Loucy (cell line): ENCODE data around the gene STON2.
"Not testable (repeated sequence)": the region's sequence is repeated elsewhere in the genome, so short reads cannot be mapped to it uniquely, and the experiment has no call there.

Experiments
- H2AFZ ChIP-seq: fragments of 200-600 bp; sonication (generic); 2 replicates; pipeline ENCODE4 v1.6.0; 2016; ENCODE audit warnings: antibody characterized with exemption, mild to moderate bottlenecking, low read length, moderate library complexity
- H3F3A ChIP-seq: fragments of 200-600 bp; 2 replicates; pipeline ENCODE4 v1.6.0; 2016; ENCODE audit warnings: antibody characterized with exemption, low read depth, mild to moderate bottlenecking
- H3K27me3 ChIP-seq: fragments of 200-600 bp; sonication (generic); 2 replicates; pipeline ENCODE4 v1.6.1; 2014; ENCODE audit warnings: low read length, mild to moderate bottlenecking; ENCODE audit not compliant: insufficient read depth, poor library complexity, severe bottlenecking
- H3K36me3 ChIP-seq: fragments of 200-600 bp; sonication (generic); 2 replicates; pipeline ENCODE4 v1.6.1; 2016; ENCODE audit warnings: low read length; ENCODE audit not compliant: insufficient read depth
- H3K4me1 ChIP-seq: fragments of 200-600 bp; sonication (generic); 2 replicates; pipeline ENCODE4 v1.5.1; 2014; ENCODE audit warnings: low read length, mild to moderate bottlenecking; ENCODE audit not compliant: insufficient read depth, poor library complexity, severe bottlenecking
- H3K4me2 ChIP-seq: fragments of 200-600 bp; sonication (generic); 2 replicates; pipeline ENCODE4 v1.6.0; 2014; ENCODE audit warnings: antibody characterized with exemption, low read length, low read depth, mild to moderate bottlenecking; ENCODE audit not compliant: poor library complexity, severe bottlenecking
- H3K4me3 ChIP-seq: fragments of 200-600 bp; sonication (generic); 2 replicates; pipeline ENCODE4 v1.5.1; 2014; ENCODE audit warnings: low read length, mild to moderate bottlenecking, mixed read lengths; ENCODE audit not compliant: poor library complexity, severe bottlenecking
- H3K79me2 ChIP-seq: fragments of 200-600 bp; sonication (generic); 2 replicates; pipeline ENCODE4 v1.6.1; 2014; ENCODE audit warnings: low read length; ENCODE audit not compliant: insufficient read depth
- H3K9ac ChIP-seq: fragments of 200-600 bp; sonication (generic); 2 replicates; pipeline ENCODE4 v1.6.0; 2014; ENCODE audit warnings: mild to moderate bottlenecking, low read depth, low read length, moderate library complexity; ENCODE audit not compliant: poor library complexity, severe bottlenecking
- H3K9me2 ChIP-seq: fragments of 200-600 bp; sonication (generic); replicated peaks from 2 replicates; pipeline ENCODE4 v1.6.1; 2016; ENCODE audit warnings: low read depth, low read length, mixed read lengths
- H3K9me3 ChIP-seq: fragments of 200-600 bp; sonication (generic); 2 replicates; pipeline ENCODE4 v1.6.1; 2014; ENCODE audit warnings: mild to moderate bottlenecking, antibody characterized with exemption, low read length, low read depth; ENCODE audit not compliant: insufficient read depth
- H4K20me1 ChIP-seq: fragments of 200-600 bp; sonication (generic); 2 replicates; pipeline ENCODE4 v1.6.0; 2014; ENCODE audit warnings: antibody characterized with exemption, low read length, mild to moderate bottlenecking; ENCODE audit not compliant: insufficient read depth, poor library complexity, severe bottlenecking
- CTCF ChIP-seq: fragments of 200-600 bp; sonication (generic); conservative IDR thresholded peaks from 2 replicates; pipeline ENCODE4 v1.5.1; 2014; ENCODE audit warnings: mild to moderate bottlenecking, antibody characterized with exemption, low read length
- EZH2phosphoT487 ChIP-seq: fragments of 200-600 bp; IDR thresholded peaks from 2 replicates; pipeline ENCODE4 v1.6.1; 2018; ENCODE audit warnings: antibody characterized with exemption, mild to moderate bottlenecking, moderate library complexity, borderline replicate concordance

The STON2 gene

GRCh38 chr14:81233615-81234014, 166.5 kb downstream of the STON2 start:
- TF ChIP-seq EZH2phosphoT487 (no peak), CTCF (no peak)
- H3K27me3 ChIP-seq: no peaks in the 10 kb centered on the region

DNA sequence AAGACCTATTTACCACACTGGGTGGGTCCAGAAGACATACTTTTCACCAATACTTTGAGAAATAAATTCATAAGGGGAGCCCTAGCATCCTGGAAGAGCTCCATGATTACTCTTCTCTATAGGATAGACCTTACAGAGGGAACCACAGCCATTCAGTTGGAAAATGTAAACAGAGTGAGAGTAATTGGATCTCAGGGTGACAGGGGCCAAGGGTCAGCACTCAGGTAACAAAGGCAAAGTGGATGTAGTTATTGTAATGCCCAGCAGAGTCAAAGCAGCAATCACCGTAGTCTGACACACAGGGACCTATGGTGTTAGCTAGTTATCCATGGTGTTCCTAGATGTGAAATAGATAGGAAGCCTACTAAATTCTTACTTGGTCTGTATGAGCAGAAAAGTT, 168.6 kb downstream of the STON2 start:
- no peak overlapping the region for H3K4me3 ChIP-seq
- no peaks in the 10 kb centered on the region for H3F3A ChIP-seq
- no peaks in the 10 kb centered on the region for H4K20me1 ChIP-seq
- no peak for TF ChIP-seq CTCF
- no peak for TF ChIP-seq EZH2phosphoT487
- no peaks in the 10 kb centered on the region for H3K9me3 ChIP-seq
- H2AFZ ChIP-seq: no peak overlapping the region
- H3K27me3 ChIP-seq: no peaks in the 10 kb centered on the region
- no peaks in the 10 kb centered on the region for H3K4me1 ChIP-seq
- no peak overlapping the region for H3K4me2 ChIP-seq
- no peaks in the 10 kb centered on the region for H3K36me3 ChIP-seq
- H3K9me2 ChIP-seq: no peaks in the 10 kb centered on the region
- H3K9ac ChIP-seq: no peak overlapping the region
- no peaks in the 10 kb centered on the region for H3K79me2 ChIP-seq

More at GRCh38 chr14:81233615-81234014, 166.5 kb downstream of the STON2 start:
- H3K9me3 ChIP-seq: no peaks in the 10 kb centered on the region
- H3K9ac ChIP-seq: no peak overlapping the region
- H3K36me3 ChIP-seq: no peaks in the 10 kb centered on the region
- no peak overlapping the region for H3K4me2 ChIP-seq
- no peaks in the 10 kb centered on the region for H3K4me1 ChIP-seq
- H3F3A ChIP-seq: no peaks in the 10 kb centered on the region
- H2AFZ ChIP-seq: no peak overlapping the region
- H3K4me3 ChIP-seq: no peak overlapping the region
- no peaks in the 10 kb centered on the region for H4K20me1 ChIP-seq
- H3K79me2 ChIP-seq: no peaks in the 10 kb centered on the region
- no peaks in the 10 kb centered on the region for H3K9me2 ChIP-seq

- Histone ChIP-seq H3K79me2 (peaks cover 12% of the 10 kb centered on the region), H3K27me3 (peaks cover 9% of the 10 kb centered on the region), H3K9me3 (no peaks in the 10 kb centered on the region), H3K36me3 (no peaks in the 10 kb centered on the region), H3K4me1 (peaks cover 11% of the 10 kb centered on the region), H3K9me2 (no peaks in the 10 kb centered on the region), H3K4me3 (no peak overlapping the region), H3K4me2 (no peak overlapping the region), H3F3A (peaks cover 10% of the 10 kb centered on the region), H3K9ac (no peak overlapping the region), H2AFZ (no peak overlapping the region), H4K20me1 (no peaks in the 10 kb centered on the region)
- no peak for TF ChIP-seq EZH2phosphoT487
- no peak for TF ChIP-seq CTCF
Observed at GRCh38 chr14:81224222-81224621, 175.9 kb downstream of the STON2 start.

DNA sequence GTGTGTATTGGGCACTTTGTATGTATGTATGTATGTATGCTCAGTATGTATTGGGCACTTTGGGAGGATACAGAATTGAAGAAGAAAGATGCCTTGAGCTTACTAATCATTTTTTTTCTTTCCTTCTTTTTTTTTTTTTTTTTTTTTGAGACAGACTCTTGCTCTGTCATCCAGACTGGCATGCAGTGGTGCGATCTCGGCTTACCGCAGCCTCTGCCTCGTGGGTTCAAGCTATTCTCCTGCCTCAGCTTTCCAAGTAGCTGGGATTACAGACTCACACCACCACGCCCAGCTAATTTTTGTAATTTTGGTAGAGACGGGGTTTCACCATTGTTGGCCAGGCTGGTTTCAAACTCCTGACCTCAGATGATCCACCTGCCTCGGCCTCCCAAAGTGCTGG, 176.3 kb downstream of the STON2 start:
- not testable (repeated sequence) for H3K9me2 ChIP-seq

More for the DNA sequence above, 176.3 kb downstream of the STON2 start:
- H3K4me2 ChIP-seq, H3K4me3 ChIP-seq, H4K20me1 ChIP-seq, H2AFZ ChIP-seq, H3F3A ChIP-seq, H3K9ac ChIP-seq, H3K36me3 ChIP-seq, H3K9me3 ChIP-seq, H3K27me3 ChIP-seq: not testable (repeated sequence)
- Histone ChIP-seq H3K79me2 (peaks cover 16% of the 10 kb centered on the region), H3K4me1 (peaks cover 13% of the 10 kb centered on the region)
